Effector memory CD8-positive, alpha-beta T cell (primary cell): ENCODE data around the gene OVOL1.
"Not testable (repeated sequence)": the region's sequence is repeated elsewhere in the genome, so short reads cannot be mapped to it uniquely, and the experiment has no call there.

Source experiments
- ATAC-seq: fragments of 150-1000 bp; cut with Tn5 transposase; replicated peaks from 2 replicates; pipeline ENCODE4 v1.10.0; 2021; ENCODE audit warnings: mild to moderate bottlenecking, moderate library complexity
- DNase-seq, 3 experiments: peaks; one replicate each; pipeline ENCODE4 v3.0.0; 2021
- H3K27ac Mint-ChIP-seq, 2 donors: one replicate each; pipeline ENCODE4 v1.8.0; 2022; ENCODE audit warnings: mild to moderate bottlenecking in 2 of 2, mixed read lengths in 2 of 2, moderate library complexity in 2 of 2
- H3K27me3 Mint-ChIP-seq, 2 donors: one replicate each; pipeline ENCODE4 v1.8.0; 2022; ENCODE audit warnings: mixed read lengths in 2 of 2
- H3K36me3 Mint-ChIP-seq: one replicate; pipeline ENCODE4 v1.8.0; 2022; ENCODE audit warnings: mild to moderate bottlenecking, moderate library complexity, mixed read lengths; ENCODE audit not compliant: insufficient read depth
- H3K4me1 Mint-ChIP-seq, 2 donors: one replicate each; pipeline ENCODE4 v1.8.0; 2022; ENCODE audit warnings: low read depth in 2 of 2, mixed read lengths in 2 of 2
- H3K4me3 Mint-ChIP-seq, 2 donors: one replicate each; pipeline ENCODE4 v1.8.0; 2022; ENCODE audit warnings: mild to moderate bottlenecking in 2 of 2, mixed read lengths in 2 of 2, moderate library complexity in 2 of 2
- H3K9me3 Mint-ChIP-seq, 2 donors: one replicate each; pipeline ENCODE4 v1.8.0; 2022; ENCODE audit warnings: mixed read lengths in 2 of 2
- total RNA-seq, 9 experiments: gene quantifications; one replicate each; lab custom pipeline; 2026; lab: John Stamatoyannopoulos, UW

The OVOL1 gene
- total RNA-seq, result 0 to 2.3 (median 0.17) reads per million in 9 experiments

- peaks cover 21 to 34% of the 10 kb centered on the region in 2 donors for H3K4me1 Mint-ChIP-seq
- DNase-seq, result no peak
- H3K27ac Mint-ChIP-seq, result peak within 1 kb of the TSS in 1 of 2 donors; percentile 60
- ATAC-seq, result peak; percentile 11
- no peaks in the 10 kb centered on the region for H3K9me3 Mint-ChIP-seq
- H3K27me3 Mint-ChIP-seq, result peaks cover 38 to 57% of the 10 kb centered on the region in 2 donors
- peak within 1 kb of the TSS; percentile 79 to 83 for H3K4me3 Mint-ChIP-seq
- H3K36me3 Mint-ChIP-seq, result peaks cover 3% of the 10 kb centered on the region
Observed at GRCh38 chr11:65786786-65787636, at the start of gene OVOL1. TSS of gene OVOL1 (plus strand) at chr11:65787063. CDS start at chr11:65787374, 311 bp downstream.

GRCh38 chr11:65739022-65739421 lies 47.8 kb upstream of the OVOL1 start:
- H3K4me3 Mint-ChIP-seq, result no peak overlapping the region
- no peaks in the 10 kb centered on the region for H3K4me1 Mint-ChIP-seq

GRCh38 chr11:65741185-65741584 lies 45.7 kb upstream of the OVOL1 start:
- Mint-ChIP-seq H3K27me3 (peaks cover 36 to 58% of the 10 kb centered on the region in 2 donors), H3K27ac (no peak overlapping the region), H3K36me3 (no peaks in the 10 kb centered on the region), H3K9me3 (no peaks in the 10 kb centered on the region), H3K4me3 (no peak overlapping the region), H3K4me1 (no peaks in the 10 kb centered on the region)
- ATAC-seq, result no peak
- no peak for DNase-seq

More at GRCh38 chr11:65739022-65739421, 47.8 kb upstream of the OVOL1 start:
- H3K27ac Mint-ChIP-seq, result no peak overlapping the region
- ATAC-seq (no peak), DNase-seq (no peak)
- H3K36me3 Mint-ChIP-seq, result no peaks in the 10 kb centered on the region
- no peaks in the 10 kb centered on the region for H3K9me3 Mint-ChIP-seq
- H3K27me3 Mint-ChIP-seq, result peaks cover 40 to 52% of the 10 kb centered on the region in 2 donors

- H3K36me3 Mint-ChIP-seq, result no peaks in the 10 kb centered on the region
Observed at GRCh38 chr11:65742353-65742752, 44.5 kb upstream of the OVOL1 start.

GRCh38 chr11:65743681-65744025 lies 43.2 kb upstream of the OVOL1 start:
- no peak for ATAC-seq

More at GRCh38 chr11:65742353-65742752, 44.5 kb upstream of the OVOL1 start:
- DNase-seq (no peak), ATAC-seq (no peak)
- no peak overlapping the region for H3K4me3 Mint-ChIP-seq
- H3K9me3 Mint-ChIP-seq, result no peaks in the 10 kb centered on the region
- no peaks in the 10 kb centered on the region for H3K4me1 Mint-ChIP-seq
- no peak overlapping the region for H3K27ac Mint-ChIP-seq
- peaks cover 40 to 58% of the 10 kb centered on the region in 2 donors for H3K27me3 Mint-ChIP-seq

GRCh38 chr11:65744026-65744698 lies 42.7 kb upstream of the OVOL1 start:
- H3K36me3 Mint-ChIP-seq, result no peaks in the 10 kb centered on the region
- no peak for DNase-seq
- H3K27me3 Mint-ChIP-seq, result peaks cover 27 to 60% of the 10 kb centered on the region in 2 donors
- no peaks in the 10 kb centered on the region for H3K9me3 Mint-ChIP-seq
- H3K4me3 Mint-ChIP-seq, result no peak overlapping the region
- ATAC-seq, result no peak
- no peaks in the 10 kb centered on the region for H3K4me1 Mint-ChIP-seq
- H3K27ac Mint-ChIP-seq, result no peak overlapping the region

More at GRCh38 chr11:65743681-65744025, 43.2 kb upstream of the OVOL1 start:
- no peak for DNase-seq
- no peak overlapping the region for H3K27ac Mint-ChIP-seq
- H3K9me3 Mint-ChIP-seq, result no peaks in the 10 kb centered on the region
- H3K27me3 Mint-ChIP-seq, result peaks cover 28 to 55% of the 10 kb centered on the region in 2 donors
- no peak overlapping the region for H3K4me3 Mint-ChIP-seq
- H3K36me3 Mint-ChIP-seq, result no peaks in the 10 kb centered on the region
- no peaks in the 10 kb centered on the region for H3K4me1 Mint-ChIP-seq

- Mint-ChIP-seq H3K9me3 (no peaks in the 10 kb centered on the region), H3K4me3 (no peak overlapping the region), H3K27ac (no peak overlapping the region), H3K4me1 (no peaks in the 10 kb centered on the region), H3K27me3 (peaks cover 27 to 64% of the 10 kb centered on the region in 2 donors), H3K36me3 (no peaks in the 10 kb centered on the region)
- ATAC-seq (no peak), DNase-seq (no peak)
Observed at GRCh38 chr11:65744699-65745042, 42.2 kb upstream of the OVOL1 start.

- H3K36me3 Mint-ChIP-seq, result no peaks in the 10 kb centered on the region
- no peak overlapping the region for H3K4me3 Mint-ChIP-seq
- no peaks in the 10 kb centered on the region for H3K9me3 Mint-ChIP-seq
- H3K27ac Mint-ChIP-seq, result no peak overlapping the region
- ATAC-seq, result no peak
- peaks cover 27 to 64% of the 10 kb centered on the region in 2 donors for H3K27me3 Mint-ChIP-seq
- H3K4me1 Mint-ChIP-seq, result no peaks in the 10 kb centered on the region
- no peak for DNase-seq
Observed at GRCh38 chr11:65745049-65745448, 41.8 kb upstream of the OVOL1 start.

- H3K4me3 Mint-ChIP-seq, DNase-seq, H3K27ac Mint-ChIP-seq, H3K4me1 Mint-ChIP-seq, H3K36me3 Mint-ChIP-seq, ATAC-seq, H3K9me3 Mint-ChIP-seq: not testable (repeated sequence)
- peaks cover 26 to 30% of the 10 kb centered on the region in 2 donors for H3K27me3 Mint-ChIP-seq
Observed at GRCh38 chr11:65762169-65762568, 24.7 kb upstream of the OVOL1 start.

GRCh38 chr11:65762816-65763215 lies 24.0 kb upstream of the OVOL1 start:
- not testable (repeated sequence) for DNase-seq, H3K4me3 Mint-ChIP-seq, ATAC-seq, H3K36me3 Mint-ChIP-seq, H3K9me3 Mint-ChIP-seq, H3K4me1 Mint-ChIP-seq, H3K27ac Mint-ChIP-seq
- peaks cover 20 to 24% of the 10 kb centered on the region in 2 donors for H3K27me3 Mint-ChIP-seq

- ATAC-seq (no peak), DNase-seq (no peak)
- Mint-ChIP-seq H3K27ac (no peak overlapping the region), H3K4me3 (no peak overlapping the region), H3K9me3 (no peaks in the 10 kb centered on the region), H3K4me1 (no peaks in the 10 kb centered on the region), H3K36me3 (no peaks in the 10 kb centered on the region), H3K27me3 (peaks cover 12 to 15% of the 10 kb centered on the region in 2 donors)
Observed at GRCh38 chr11:65764434-65764833, 22.4 kb upstream of the OVOL1 start.

- ATAC-seq, result no peak
- H3K9me3 Mint-ChIP-seq, result no peaks in the 10 kb centered on the region
- H3K36me3 Mint-ChIP-seq, result no peaks in the 10 kb centered on the region
- H3K4me3 Mint-ChIP-seq, result no peak overlapping the region
- H3K4me1 Mint-ChIP-seq, result peaks cover 3 to 11% of the 10 kb centered on the region in 2 donors
- no peak for DNase-seq
- no peak overlapping the region for H3K27ac Mint-ChIP-seq
- H3K27me3 Mint-ChIP-seq, result no peaks in the 10 kb centered on the region
Observed at GRCh38 chr11:65766535-65766934, 20.3 kb upstream of the OVOL1 start.

GRCh38 chr11:65767406-65767805 lies 19.5 kb upstream of the OVOL1 start:
- no peak overlapping the region for H3K4me3 Mint-ChIP-seq
- ATAC-seq, result no peak
- H3K36me3 Mint-ChIP-seq, result no peaks in the 10 kb centered on the region

GRCh38 chr11:65767806-65768205 lies 19.1 kb upstream of the OVOL1 start:
- ATAC-seq, H3K27me3 Mint-ChIP-seq, DNase-seq, H3K4me3 Mint-ChIP-seq, H3K36me3 Mint-ChIP-seq, H3K27ac Mint-ChIP-seq, H3K9me3 Mint-ChIP-seq: not testable (repeated sequence)
- H3K4me1 Mint-ChIP-seq, result peaks cover 3 to 11% of the 10 kb centered on the region in 2 donors

More at GRCh38 chr11:65767406-65767805, 19.5 kb upstream of the OVOL1 start:
- Mint-ChIP-seq H3K27me3 (no peaks in the 10 kb centered on the region), H3K9me3 (no peaks in the 10 kb centered on the region), H3K27ac (no peak overlapping the region), H3K4me1 (peaks cover 3 to 11% of the 10 kb centered on the region in 2 donors)
- no peak for DNase-seq
